ENCODE results near the gene BCAT1.

DNA sequence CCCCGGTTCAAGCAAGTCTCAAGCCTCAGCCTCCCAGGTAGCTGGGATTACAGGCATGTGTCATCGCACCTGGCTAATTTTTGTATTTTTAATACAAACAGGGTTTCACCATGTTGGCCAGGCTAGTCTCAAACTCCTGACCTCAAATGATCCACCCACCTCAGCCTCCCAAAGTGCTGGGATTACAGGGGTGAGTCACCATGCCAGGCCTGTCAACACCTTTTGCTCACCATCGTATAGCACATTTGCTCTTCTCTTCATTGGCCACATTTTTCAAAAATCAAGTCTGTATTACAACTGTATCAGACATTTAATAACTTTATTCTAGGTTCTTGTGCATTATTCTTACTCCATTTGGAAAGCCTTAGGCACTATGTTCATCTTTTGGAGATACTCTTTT is 50.3 kb downstream of the BCAT1 start:
- no peak for TF ChIP-seq EP300 (IDR thresholded peaks at IDR 0.05)
- TF ChIP-seq, protein P1, sequence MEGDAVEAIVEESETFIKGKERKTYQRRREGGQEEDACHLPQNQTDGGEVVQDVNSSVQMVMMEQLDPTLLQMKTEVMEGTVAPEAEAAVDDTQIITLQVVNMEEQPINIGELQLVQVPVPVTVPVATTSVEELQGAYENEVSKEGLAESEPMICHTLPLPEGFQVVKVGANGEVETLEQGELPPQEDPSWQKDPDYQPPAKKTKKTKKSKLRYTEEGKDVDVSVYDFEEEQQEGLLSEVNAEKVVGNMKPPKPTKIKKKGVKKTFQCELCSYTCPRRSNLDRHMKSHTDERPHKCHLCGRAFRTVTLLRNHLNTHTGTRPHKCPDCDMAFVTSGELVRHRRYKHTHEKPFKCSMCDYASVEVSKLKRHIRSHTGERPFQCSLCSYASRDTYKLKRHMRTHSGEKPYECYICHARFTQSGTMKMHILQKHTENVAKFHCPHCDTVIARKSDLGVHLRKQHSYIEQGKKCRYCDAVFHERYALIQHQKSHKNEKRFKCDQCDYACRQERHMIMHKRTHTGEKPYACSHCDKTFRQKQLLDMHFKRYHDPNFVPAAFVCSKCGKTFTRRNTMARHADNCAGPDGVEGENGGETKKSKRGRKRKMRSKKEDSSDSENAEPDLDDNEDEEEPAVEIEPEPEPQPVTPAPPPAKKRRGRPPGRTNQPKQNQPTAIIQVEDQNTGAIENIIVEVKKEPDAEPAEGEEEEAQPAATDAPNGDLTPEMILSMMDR (IDR thresholded peaks at IDR 0.05) = no peak
- TF ChIP-seq POLR2AphosphoS5 (IDR thresholded peaks at IDR 0.05) = no peak
